ENCODE data around the gene AGO3.

AGO3 gene

GRCh38 chr1:36040238-36040637, 109.3 kb downstream of the AGO3 start:
- peaks cover 55% of the 10 kb centered on the region for H3K36me3 ChIP-seq (ENCODE audit: control insufficient read depth, insufficient read depth, low read length)
- WGBS, 2 experiments (ENCODE audit: insufficient coverage in 2 of 2): 100% methylated on average over 1 of the region's 2 CpGs; no CpG with 5 or more reads in 1 of the 2 experiments

GRCh38 chr1:36051821-36052220, 120.9 kb downstream of the AGO3 start:
- Histone ChIP-seq H3K27ac (ENCODE audit: low read depth, low read length, severe bottlenecking) (no peak overlapping the region), H3K4me1 (ENCODE audit: control insufficient read depth, insufficient read depth, low read length, poor library complexity, severe bottlenecking) (no peaks in the 10 kb centered on the region), H3K4me3 (ENCODE audit: extremely low read depth, insufficient read depth, low read length, poor library complexity, severe bottlenecking) (no peak overlapping the region), H3K9me3 (ENCODE audit: control insufficient read depth, low read length) (no peaks in the 10 kb centered on the region), H3K36me3 (ENCODE audit: control insufficient read depth, insufficient read depth, low read length) (peaks cover 31% of the 10 kb centered on the region)

More at GRCh38 chr1:36040238-36040637, 109.3 kb downstream of the AGO3 start:
- H3K9me3 ChIP-seq (ENCODE audit: control insufficient read depth, low read length): no peaks in the 10 kb centered on the region
- H3K4me3 ChIP-seq (ENCODE audit: extremely low read depth, insufficient read depth, low read length, poor library complexity, severe bottlenecking): no peak overlapping the region
- H3K27ac ChIP-seq (ENCODE audit: low read depth, low read length, severe bottlenecking): no peak overlapping the region
- no peaks in the 10 kb centered on the region for H3K4me1 ChIP-seq (ENCODE audit: control insufficient read depth, insufficient read depth, low read length, poor library complexity, severe bottlenecking)

- no peaks in the 10 kb centered on the region for H3K4me1 ChIP-seq (ENCODE audit: control insufficient read depth, insufficient read depth, low read length, poor library complexity, severe bottlenecking)
- no peak overlapping the region for H3K4me3 ChIP-seq (ENCODE audit: extremely low read depth, insufficient read depth, low read length, poor library complexity, severe bottlenecking)
- H3K9me3 ChIP-seq (ENCODE audit: control insufficient read depth, low read length): no peaks in the 10 kb centered on the region
- peaks cover 15% of the 10 kb centered on the region for H3K36me3 ChIP-seq (ENCODE audit: control insufficient read depth, insufficient read depth, low read length)
- no peak overlapping the region for H3K27ac ChIP-seq (ENCODE audit: low read depth, low read length, severe bottlenecking)
Measured at GRCh38 chr1:36053978-36054377, 123.1 kb downstream of the AGO3 start.

GRCh38 chr1:36055706-36056105, 124.8 kb downstream of the AGO3 start:
- peaks cover 14% of the 10 kb centered on the region for H3K36me3 ChIP-seq (ENCODE audit: control insufficient read depth, insufficient read depth, low read length)
- H3K4me3 ChIP-seq (ENCODE audit: extremely low read depth, insufficient read depth, low read length, poor library complexity, severe bottlenecking): no peak overlapping the region
- no peak overlapping the region for H3K27ac ChIP-seq (ENCODE audit: low read depth, low read length, severe bottlenecking)
- 100% methylated on average over 2 to 4 of the region's 5 CpGs for WGBS, 2 experiments (ENCODE audit: insufficient coverage in 2 of 2)
- no peaks in the 10 kb centered on the region for H3K9me3 ChIP-seq (ENCODE audit: control insufficient read depth, low read length)
- no peaks in the 10 kb centered on the region for H3K4me1 ChIP-seq (ENCODE audit: control insufficient read depth, insufficient read depth, low read length, poor library complexity, severe bottlenecking)

GRCh38 chr1:36062315-36062714, 131.4 kb downstream of the AGO3 start:
- Histone ChIP-seq H3K36me3 (ENCODE audit: control insufficient read depth, insufficient read depth, low read length) (no peaks in the 10 kb centered on the region), H3K4me3 (ENCODE audit: extremely low read depth, insufficient read depth, low read length, poor library complexity, severe bottlenecking) (no peak overlapping the region), H3K9me3 (ENCODE audit: control insufficient read depth, low read length) (no peaks in the 10 kb centered on the region), H3K4me1 (ENCODE audit: control insufficient read depth, insufficient read depth, low read length, poor library complexity, severe bottlenecking) (no peaks in the 10 kb centered on the region), H3K27ac (ENCODE audit: low read depth, low read length, severe bottlenecking) (no peak overlapping the region)
- WGBS, 2 experiments (ENCODE audit: insufficient coverage in 2 of 2): no CpG with 5 or more reads among the region's 1 CpG

- H3K9me3 ChIP-seq (ENCODE audit: control insufficient read depth, low read length): no peaks in the 10 kb centered on the region
- H3K27ac ChIP-seq (ENCODE audit: low read depth, low read length, severe bottlenecking): no peak overlapping the region
- no peaks in the 10 kb centered on the region for H3K36me3 ChIP-seq (ENCODE audit: control insufficient read depth, insufficient read depth, low read length)
- H3K4me3 ChIP-seq (ENCODE audit: extremely low read depth, insufficient read depth, low read length, poor library complexity, severe bottlenecking): no peak overlapping the region
- H3K4me1 ChIP-seq (ENCODE audit: control insufficient read depth, insufficient read depth, low read length, poor library complexity, severe bottlenecking): no peaks in the 10 kb centered on the region
Measured at GRCh38 chr1:36067871-36068270, 137.0 kb downstream of the AGO3 start.

GRCh38 chr1:36068866-36069265, 138.0 kb downstream of the AGO3 start:
- Histone ChIP-seq H3K27ac (ENCODE audit: low read depth, low read length, severe bottlenecking) (no peak overlapping the region), H3K9me3 (ENCODE audit: control insufficient read depth, low read length) (no peaks in the 10 kb centered on the region), H3K4me3 (ENCODE audit: extremely low read depth, insufficient read depth, low read length, poor library complexity, severe bottlenecking) (no peak overlapping the region), H3K36me3 (ENCODE audit: control insufficient read depth, insufficient read depth, low read length) (no peaks in the 10 kb centered on the region), H3K4me1 (ENCODE audit: control insufficient read depth, insufficient read depth, low read length, poor library complexity, severe bottlenecking) (no peaks in the 10 kb centered on the region)
- 92% methylated on average over 2 of the region's 2 CpGs; no CpG with 5 or more reads in 1 of the 2 experiments for WGBS, 2 experiments (ENCODE audit: insufficient coverage in 2 of 2)

- H3K27ac ChIP-seq (ENCODE audit: low read depth, low read length, severe bottlenecking): no peak overlapping the region
- no peaks in the 10 kb centered on the region for H3K36me3 ChIP-seq (ENCODE audit: control insufficient read depth, insufficient read depth, low read length)
- no peaks in the 10 kb centered on the region for H3K9me3 ChIP-seq (ENCODE audit: control insufficient read depth, low read length)
- no peak overlapping the region for H3K4me3 ChIP-seq (ENCODE audit: extremely low read depth, insufficient read depth, low read length, poor library complexity, severe bottlenecking)
- H3K4me1 ChIP-seq (ENCODE audit: control insufficient read depth, insufficient read depth, low read length, poor library complexity, severe bottlenecking): no peaks in the 10 kb centered on the region
- WGBS, 2 experiments (ENCODE audit: insufficient coverage in 2 of 2): 71% methylated on average over 1 of the region's 2 CpGs; no CpG with 5 or more reads in 1 of the 2 experiments
Measured at GRCh38 chr1:36070349-36070748, 139.4 kb downstream of the AGO3 start.

- H3K36me3 ChIP-seq (ENCODE audit: control insufficient read depth, insufficient read depth, low read length): no peaks in the 10 kb centered on the region
- H3K4me1 ChIP-seq (ENCODE audit: control insufficient read depth, insufficient read depth, low read length, poor library complexity, severe bottlenecking): no peaks in the 10 kb centered on the region
- no peak overlapping the region for H3K4me3 ChIP-seq (ENCODE audit: extremely low read depth, insufficient read depth, low read length, poor library complexity, severe bottlenecking)
- H3K27ac ChIP-seq (ENCODE audit: low read depth, low read length, severe bottlenecking): no peak overlapping the region
- WGBS, 2 experiments (ENCODE audit: insufficient coverage in 2 of 2): 64 to 87% methylated on average over 3 of the region's 4 CpGs
- no peaks in the 10 kb centered on the region for H3K9me3 ChIP-seq (ENCODE audit: control insufficient read depth, low read length)
Measured at GRCh38 chr1:36076979-36077573, 146.2 kb downstream of the AGO3 start.

GRCh38 chr1:36080236-36080635, 149.3 kb downstream of the AGO3 start:
- Histone ChIP-seq H3K27ac (ENCODE audit: low read depth, low read length, severe bottlenecking) (no peak overlapping the region), H3K36me3 (ENCODE audit: control insufficient read depth, insufficient read depth, low read length) (no peaks in the 10 kb centered on the region)
- WGBS, 2 experiments (ENCODE audit: insufficient coverage in 2 of 2): 86% methylated on average over 1 of the region's 3 CpGs; no CpG with 5 or more reads in 1 of the 2 experiments

GRCh38 chr1:36080801-36081200, 149.9 kb downstream of the AGO3 start:
- Histone ChIP-seq H3K4me3 (ENCODE audit: extremely low read depth, insufficient read depth, low read length, poor library complexity, severe bottlenecking) (no peak overlapping the region), H3K4me1 (ENCODE audit: control insufficient read depth, insufficient read depth, low read length, poor library complexity, severe bottlenecking) (no peaks in the 10 kb centered on the region), H3K27ac (ENCODE audit: low read depth, low read length, severe bottlenecking) (no peak overlapping the region), H3K9me3 (ENCODE audit: control insufficient read depth, low read length) (no peaks in the 10 kb centered on the region), H3K36me3 (ENCODE audit: control insufficient read depth, insufficient read depth, low read length) (no peaks in the 10 kb centered on the region)
- WGBS, 2 experiments (ENCODE audit: insufficient coverage in 2 of 2): 84% methylated on average over 4 of the region's 6 CpGs; no CpG with 5 or more reads in 1 of the 2 experiments

More at GRCh38 chr1:36080236-36080635, 149.3 kb downstream of the AGO3 start:
- Histone ChIP-seq H3K4me3 (ENCODE audit: extremely low read depth, insufficient read depth, low read length, poor library complexity, severe bottlenecking) (no peak overlapping the region), H3K4me1 (ENCODE audit: control insufficient read depth, insufficient read depth, low read length, poor library complexity, severe bottlenecking) (no peaks in the 10 kb centered on the region), H3K9me3 (ENCODE audit: control insufficient read depth, low read length) (no peaks in the 10 kb centered on the region)
